H1 (cell line): ENCODE measurements around the gene ADGRG7. TPM values are rescaled to one million over a fixed set of nuclear protein-coding genes. Genes with fewer than 3 reads are reported as not detected.

Experiments
- CTCF ChIA-PET: fragments of 300-600 bp; sonication (Branson Sonifier 250); formaldehyde crosslinking; loops from one replicate; lab custom pipeline; 2021; ENCODE audit not compliant: partially characterized antibody; lab: Charles Lee
- POLR2A ChIA-PET: fragments of 300-600 bp; sonication (Branson Sonifier 250); formaldehyde crosslinking; loops from one replicate; lab custom pipeline; 2021; ENCODE audit warnings: inconsistent platforms; ENCODE audit not compliant: partially characterized antibody; lab: Charles Lee
- DNase-seq, 2 experiments: peaks; one replicate each; pipeline versions ENCODE4 v3.0.0 to v3.0.0-alpha.2; 2010 to 2022; ENCODE audit warnings: low spot score in 2 of 2, low read depth in 1 of 2, mixed read lengths in 1 of 2
- FAIRE-seq: peaks from 2 replicates; lab custom pipeline; 2011; peaks lifted over from hg19 to GRCh38; lab: Jason Lieb, UNC
- H2AFZ ChIP-seq: 2 replicates; pipeline ENCODE4 v1.8.1; 2012; ENCODE audit warnings: low read length, inconsistent platforms
- H2AK5ac ChIP-seq: 2 replicates; pipeline ENCODE4 v1.6.1; 2013; ENCODE audit warnings: low read depth, low read length
- H2BK120ac ChIP-seq: replicated peaks from 2 replicates; pipeline ENCODE3; 2013; ENCODE audit warnings: low read depth, low read length, inconsistent platforms
- H2BK12ac ChIP-seq: 2 replicates; pipeline ENCODE4 v1.6.1; 2013; ENCODE audit warnings: low read depth, low read length
- H2BK15ac ChIP-seq: 2 replicates; pipeline ENCODE4 v1.6.1; 2013; ENCODE audit warnings: low read length
- H2BK20ac ChIP-seq: 2 replicates; pipeline ENCODE4 v1.6.1; 2013; ENCODE audit warnings: low read length
- H2BK5ac ChIP-seq: 2 replicates; pipeline ENCODE4 v1.6.1; 2013; ENCODE audit warnings: low read depth, low read length
- H3K14ac ChIP-seq: 2 replicates; pipeline ENCODE4 v1.6.1; 2013; ENCODE audit warnings: inconsistent platforms; ENCODE audit not compliant: insufficient read length
- H3K18ac ChIP-seq: 2 replicates; pipeline ENCODE4 v1.6.1; 2013; ENCODE audit warnings: low read length; ENCODE audit errors: extremely low read depth
- H3K23ac ChIP-seq: 2 replicates; pipeline ENCODE4 v1.6.1; 2013; ENCODE audit warnings: inconsistent platforms; ENCODE audit not compliant: insufficient read length
- H3K23me2 ChIP-seq: 2 replicates; pipeline ENCODE4 v1.6.1; 2013; ENCODE audit warnings: low read depth, low read length
- H3K27ac ChIP-seq: 2 replicates; pipeline ENCODE4 v1.6.1; 2011; ENCODE audit warnings: low read depth, low read length, inconsistent platforms
- H3K27me3 ChIP-seq, 4 experiments: replicated peaks in 1 of 4; 1 replicate in 1 of 4; 2 replicates in 3 of 4; pipeline versions ENCODE4 v1.6.1 to v1.8.1; 2011 to 2013; ENCODE audit warnings: low read length in 3 of 4, mild to moderate bottlenecking in 3 of 4, inconsistent platforms in 2 of 4, mixed read lengths in 2 of 4, moderate library complexity in 1 of 4; ENCODE audit not compliant: control insufficient read depth in 3 of 4, insufficient read depth in 3 of 4; ENCODE audit errors: extremely low read depth in 1 of 4
- H3K36me3 ChIP-seq, 4 experiments: 2 replicates each; pipeline versions ENCODE4 v1.6.1 to v1.8.1; 2011 to 2013; ENCODE audit warnings: mild to moderate bottlenecking in 4 of 4, low read length in 3 of 4, moderate library complexity in 2 of 4, control low read depth in 1 of 4, inconsistent platforms in 1 of 4; ENCODE audit not compliant: insufficient read depth in 4 of 4, control insufficient read depth in 2 of 4
- H3K4ac ChIP-seq: replicated peaks from 2 replicates; pipeline ENCODE3; 2013; ENCODE audit warnings: low read length, low read depth, mixed read lengths, inconsistent platforms; ENCODE audit not compliant: insufficient read length
- H3K4me1 ChIP-seq, 4 experiments: replicated peaks in 1 of 4; 1 replicate in 1 of 4; 2 replicates in 3 of 4; pipeline versions ENCODE4 v1.6.1 to v1.8.1; 2011 to 2013; ENCODE audit warnings: low read length in 3 of 4, inconsistent platforms in 2 of 4, mixed read lengths in 1 of 4; ENCODE audit not compliant: insufficient read depth in 4 of 4, control insufficient read depth in 3 of 4
- H3K4me2 ChIP-seq, 2 experiments: 2 replicates each; pipeline versions ENCODE4 v1.6.1 to v1.8.1; 2011 to 2013; ENCODE audit warnings: low read depth in 2 of 2, low read length in 2 of 2, control low read depth in 1 of 2, inconsistent platforms in 1 of 2, mild to moderate bottlenecking in 1 of 2; ENCODE audit not compliant: insufficient read depth in 1 of 2
- H3K4me3 ChIP-seq, 4 experiments: fragments of 200-600, 300-600 bp in 1 of 4; sonication (generic), shearing (Covaris generic), sonication (Bioruptor Twin) in 1 of 4; 2 replicates each; pipeline versions ENCODE4 v1.5.1 to v1.8.1; 2011 to 2016; ENCODE audit warnings: low read length in 4 of 4, low read depth in 3 of 4, control low read depth in 2 of 4, inconsistent platforms in 2 of 4, mild to moderate bottlenecking in 2 of 4, mixed read lengths in 1 of 4, moderate library complexity in 1 of 4; ENCODE audit not compliant: insufficient read depth in 2 of 4; ENCODE audit errors: extremely low read depth in 1 of 4
- H3K56ac ChIP-seq: replicated peaks from 2 replicates; pipeline ENCODE3; 2013; ENCODE audit warnings: low read depth, mild to moderate bottlenecking, mixed read lengths, low read length, inconsistent platforms; ENCODE audit not compliant: insufficient read length
- H3K79me1 ChIP-seq: 2 replicates; pipeline ENCODE4 v1.6.1; 2013; ENCODE audit warnings: low read depth, low read length, control low read depth
- H3K79me2 ChIP-seq, 2 experiments: 2 replicates each; pipeline versions ENCODE4 v1.6.1 to v1.8.1; 2012 to 2013; ENCODE audit warnings: low read length in 2 of 2, mild to moderate bottlenecking in 2 of 2, inconsistent platforms in 1 of 2; ENCODE audit not compliant: insufficient read depth in 2 of 2, control insufficient read depth in 1 of 2
- H3K9ac ChIP-seq, 4 experiments: replicated peaks in 1 of 4; 1 replicate in 1 of 4; 2 replicates in 3 of 4; pipeline versions ENCODE4 v1.6.1 to v1.8.1; 2011 to 2013; ENCODE audit warnings: low read depth in 3 of 4, low read length in 3 of 4, control low read depth in 2 of 4, mild to moderate bottlenecking in 2 of 4, moderate library complexity in 2 of 4, inconsistent platforms in 1 of 4; ENCODE audit errors: extremely low read depth in 1 of 4
- H3K9me3 ChIP-seq, 2 experiments: 2 replicates each; pipeline versions ENCODE4 v1.6.1 to v1.8.1; 2012 to 2013; ENCODE audit warnings: mild to moderate bottlenecking in 2 of 2, moderate library complexity in 2 of 2, control low read depth in 1 of 2, inconsistent platforms in 1 of 2, low read depth in 1 of 2, low read length in 1 of 2, mixed read lengths in 1 of 2; ENCODE audit not compliant: insufficient read depth in 2 of 2
- H4K20me1 ChIP-seq, 2 experiments: replicated peaks in 1 of 2; 2 replicates each; pipeline versions ENCODE3 to v1.8.1; 2011 to 2013; ENCODE audit warnings: inconsistent platforms in 2 of 2, low read length in 2 of 2, mild to moderate bottlenecking in 1 of 2; ENCODE audit not compliant: insufficient read depth in 2 of 2, control insufficient read depth in 1 of 2
- H4K5ac ChIP-seq: 2 replicates; pipeline ENCODE4 v1.6.1; 2013; ENCODE audit warnings: low read length, low read depth, mixed read lengths, inconsistent platforms; ENCODE audit not compliant: insufficient read length
- H4K8ac ChIP-seq: 2 replicates; pipeline ENCODE4 v1.8.0; 2013; ENCODE audit warnings: mild to moderate bottlenecking, moderate library complexity, low read length, inconsistent platforms; ENCODE audit not compliant: insufficient read depth; ENCODE audit errors: extremely low read depth
- H4K91ac ChIP-seq: replicated peaks from 2 replicates; pipeline ENCODE3; 2013; ENCODE audit warnings: low read length, mixed read lengths, inconsistent platforms; ENCODE audit not compliant: insufficient read length
- ATF3 ChIP-seq: IDR thresholded peaks from 2 replicates; pipeline ENCODE4 v1.6.1; 2011; ENCODE audit warnings: low read depth, mild to moderate bottlenecking, low read length; ENCODE audit not compliant: insufficient read depth
- BCL11A ChIP-seq, 2 experiments: IDR thresholded peaks; one replicate each; pipeline ENCODE4 v1.6.1; 2011; ENCODE audit warnings: low read depth in 2 of 2, low read length in 2 of 2, mild to moderate bottlenecking in 2 of 2
- RAD21 ChIP-seq, 2 experiments: IDR thresholded peaks in 1 of 2; conservative IDR thresholded peaks in 1 of 2; 2 replicates each; pipeline ENCODE4 v1.6.1; 2011; ENCODE audit warnings: low read depth in 2 of 2, low read length in 2 of 2, improper control_type of control experiment in 1 of 2, inconsistent platforms in 1 of 2, mild to moderate bottlenecking in 1 of 2, moderate library complexity in 1 of 2
- SIN3A ChIP-seq, 2 experiments: IDR thresholded peaks in 1 of 2; conservative IDR thresholded peaks in 1 of 2; 2 replicates each; pipeline ENCODE4 v1.6.1; 2011 to 2012; ENCODE audit warnings: low read length in 2 of 2, improper control_type of control experiment in 1 of 2, low read depth in 1 of 2, mild to moderate bottlenecking in 1 of 2
- SP1 ChIP-seq: IDR thresholded peaks from 2 replicates; pipeline ENCODE4 v1.6.1; 2011; ENCODE audit warnings: low read depth, low read length
- TBP ChIP-seq: IDR thresholded peaks from 2 replicates; pipeline ENCODE4 v1.6.1; 2011; ENCODE audit warnings: low read depth, low read length, improper control_type of control experiment
- ZNF274 ChIP-seq: IDR thresholded peaks from 2 replicates; pipeline ENCODE4 v1.7.0; 2012; ENCODE audit warnings: low read length, borderline replicate concordance; ENCODE audit errors: extremely low read depth
- WGBS, 2 experiments: shearing (Covaris generic) in 1 of 2; methylation state at CpG; one replicate each; pipeline versions ENCODE4 v1.1.6 to v1.1.7; 2013 to 2015; ENCODE audit warnings: low lambda C conversion rate in 2 of 2, mixed read lengths in 2 of 2, inconsistent platforms in 1 of 2, low coverage in 1 of 2, missing lambda C conversion rate in 1 of 2; ENCODE audit not compliant: insufficient replicate concordance in 2 of 2, insufficient coverage in 1 of 2, insufficient read length in 1 of 2; ENCODE audit errors: extremely low coverage in 1 of 2, missing lambda C conversion rate in 1 of 2; 5-methylcytosine and 5-hydroxymethylcytosine counted together
- polyA plus RNA-seq, 7 experiments: library from polyadenylated mRNA; depleted of rRNA in 3 of 7; stranded (reverse) in 5 of 7; unstranded in 2 of 7; fragments of >200 nt in 5 of 7; fragments of 200-250 nt in 2 of 7; gene quantifications; 1 replicate in 5 of 7; 2 replicates in 1 of 7; 4 replicates in 1 of 7; pipeline versions ENCODE4 v1.2.1 to v1.2.3, GENCODE V29; 2011 to 2013; ENCODE audit warnings: missing spikeins in 2 of 7, mixed read lengths in 2 of 7
- total RNA-seq: library from RNA; stranded (reverse); fragmentation: NEBNext Ultra II Directional; extraction: Animal tissue kit (Norgen Biotek cat#: 25700); gene quantifications from 2 replicates; pipeline ENCODE4 v1.2.1, GENCODE V29; 2021

ADGRG7 gene
- total and polyA plus RNA-seq, 2 of the 8 experiments (the other 6 are each of a cell fraction or from before 2014, with no cell fraction given): not detected

- Histone ChIP-seq H4K5ac (peak within 1 kb of the TSS; percentile 67), H3K4me1 (peaks cover 0 to 8% (median 2%) of the 10 kb centered on the region in 4 experiments; a peak in 3 of 7 replicates), H3K18ac (peak within 1 kb of the TSS; percentile 94), H4K91ac (peak within 1 kb of the TSS; percentile 51), H2AK5ac (no peak within 1 kb of the TSS), H3K14ac (no peak within 1 kb of the TSS), H3K4me3 (peak within 1 kb of the TSS; percentile 78 to 86 (median 81)), H4K8ac (peak within 1 kb of the TSS; percentile 96), H3K27me3 (peaks cover 1 to 25% (median 11%) of the 10 kb centered on the region in 4 experiments; a peak in 6 of 7 replicates), H3K79me2 (peaks cover 19 to 41% of the 10 kb centered on the region in 2 experiments), H3K9me3 (no peaks in the 10 kb centered on the region), H2BK120ac (no peak within 1 kb of the TSS), H3K4me2 (peak within 1 kb of the TSS; percentile 75 to 81), H2BK5ac (peak within 1 kb of the TSS; percentile 79), H2BK15ac (no peak within 1 kb of the TSS), H3K4ac (peak within 1 kb of the TSS; percentile 29), H3K56ac (peak within 1 kb of the TSS; percentile 82), H3K23ac (no peak within 1 kb of the TSS), H3K27ac (peak within 1 kb of the TSS; percentile 95), H2AFZ (peak within 1 kb of the TSS; percentile 88), H2BK12ac (no peak within 1 kb of the TSS), H2BK20ac (no peak within 1 kb of the TSS), H4K20me1 (peaks cover 0 to 2% of the 10 kb centered on the region in 2 experiments), H3K23me2 (peaks cover 2% of the 10 kb centered on the region; the same call in 1 of the 2 replicates), H3K36me3 (peaks cover 0 to 4% (median 3%) of the 10 kb centered on the region in 4 experiments; a peak in 3 of 8 replicates), H3K79me1 (no peaks in the 10 kb centered on the region; the same call in 1 of the 2 replicates), H3K9ac (peak within 1 kb of the TSS; percentile 86 to 98 (median 95))
- 2% methylated on average over 54 of the region's 76 CpGs; no CpG with 5 or more reads in 1 of the 2 experiments for WGBS, 2 experiments
- peak; percentile 96 for DNase-seq
- peak; percentile 75 for FAIRE-seq
- POLR2A ChIA-PET: interaction anchor here (0.7 to 3.0 kb wide), 19 partner anchors 8 to 1075 kb away, joined by 3 to 14 read pairs (median 4); partner anchors contain the start of genes LNP1 and TOMM70
- CTCF ChIA-PET: interaction anchor here (0.5 to 1.7 kb wide), 5 partner anchors 12 to 246 kb away, joined by 3 to 8 read pairs (median 3); no protein-coding TSS in a partner anchor
- peak; percentile 61; the same call in 1 of the 2 replicates for TF ChIP-seq TBP
- TF ChIP-seq SP1: no peak
- no peak for TF ChIP-seq BCL11A (IDR thresholded peaks at IDR 0.05; ENCODE audit: low read depth in 2 of 2, low read length in 2 of 2)
- peak in 1 of 2 experiments; percentile 38; a peak in 1 of 4 replicates for TF ChIP-seq SIN3A (conservative IDR thresholded peaks at IDR 0.05 in 1 of 2, IDR thresholded peaks at IDR 0.05 in 1 of 2; ENCODE audit: low read depth in 1 of 2, low read length in 2 of 2)
- TF ChIP-seq RAD21 (IDR thresholded peaks at IDR 0.05 in 1 of 2, conservative IDR thresholded peaks at IDR 0.05 in 1 of 2; ENCODE audit: low read depth in 2 of 2, low read length in 2 of 2): no peak
- TF ChIP-seq ATF3: no peak
- no peak for TF ChIP-seq ZNF274
Measured at GRCh38 chr3:100708989-100709841, 99.8 kb downstream of the ADGRG7 start, which contains the start of gene TFG. Gene TFG, plus strand, starts transcription at chr3:100709494. Its CDS starts 4,192 bp downstream, at chr3:100713686.
